Activated T-cell treated with anti-CD3 and anti-CD28 coated beads for 4 hours (primary cell): ENCODE results near the gene SLC2A13.

Experiments used
- DNase-seq: peaks from one replicate; pipeline ENCODE4 v3.0.0-alpha.2; 2020

SLC2A13 gene

DNA sequence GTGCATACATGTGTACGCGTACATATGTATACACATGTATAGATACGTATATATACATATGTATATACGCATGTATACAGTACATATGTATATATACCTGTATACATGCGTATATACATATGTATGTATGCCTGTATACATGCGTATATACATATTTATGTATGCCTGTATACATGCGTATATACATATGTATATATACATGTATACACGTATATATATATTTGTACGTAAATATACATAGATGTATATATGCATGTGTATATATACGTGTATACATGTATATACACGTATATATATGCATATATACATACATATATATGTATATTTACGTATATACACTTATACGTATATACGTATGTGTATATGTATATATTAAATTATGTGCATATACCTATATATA, 392.3 kb downstream of the SLC2A13 start:
- no peak for DNase-seq

DNA sequence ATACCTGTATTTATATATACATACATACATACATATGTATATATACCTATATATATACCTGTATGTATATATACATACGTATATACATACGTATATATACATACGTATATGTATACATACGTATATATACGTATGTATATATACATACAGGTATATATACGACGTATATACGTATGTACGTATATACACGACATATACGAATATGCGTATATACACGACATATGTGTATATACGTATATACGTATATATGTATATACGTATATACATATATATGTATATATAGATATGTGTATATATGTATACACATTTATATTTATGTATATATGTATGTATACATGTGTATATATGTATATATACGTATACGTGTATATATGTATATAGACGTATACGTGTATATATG, 393.5 kb downstream of the SLC2A13 start:
- no peak for DNase-seq
